Kasumi-1 (cell line): Measurements from ENCODE around the gene FBXW11.
A peak's percentile ranks its signal among the peaks of the same experiment; 100 is the strongest.
"Not testable (repeated sequence)": the region's sequence is repeated elsewhere in the genome, so short reads cannot be mapped to it uniquely, and the experiment has no call there.

Experiments used
- DNase-seq, 2 experiments: peaks; one replicate each; lab custom pipeline; 2025; lab: John Stamatoyannopoulos, UW

The FBXW11 gene

GRCh38 chr5:171984748-171985419 is 21.6 kb downstream of the FBXW11 start:
- peak in 1 of 2 experiments; percentile 16 for DNase-seq

- DNase-seq = no peak
These were observed 24.6 kb downstream of the FBXW11 start for GRCh38 chr5:171981847-171982246.

- DNase-seq = no peak
These were observed 25.6 kb downstream of the FBXW11 start for GRCh38 chr5:171980792-171981191.

GRCh38 chr5:171979606-171980005 is 26.8 kb downstream of the FBXW11 start:
- DNase-seq = no peak

GRCh38 chr5:171978519-171978918 is 27.9 kb downstream of the FBXW11 start:
- peak; percentile 56 to 79 for DNase-seq

- no peak for DNase-seq
These were observed 28.4 kb downstream of the FBXW11 start for GRCh38 chr5:171978016-171978415.

GRCh38 chr5:171977244-171977950 is 29.0 kb downstream of the FBXW11 start:
- not testable (repeated sequence) for DNase-seq

GRCh38 chr5:171975877-171976667 is 30.4 kb downstream of the FBXW11 start:
- DNase-seq = no peak

- peak; percentile 44 to 53 for DNase-seq
These were observed 31.1 kb downstream of the FBXW11 start for GRCh38 chr5:171975262-171975876.

GRCh38 chr5:171970826-171971225 is 35.6 kb downstream of the FBXW11 start:
- no peak for DNase-seq

- DNase-seq = no peak
These were observed 37.1 kb downstream of the FBXW11 start for GRCh38 chr5:171969288-171969880.

- DNase-seq = peak; percentile 80
These were observed 37.9 kb downstream of the FBXW11 start for GRCh38 chr5:171968531-171968930.

GRCh38 chr5:171966964-171967363 is 39.5 kb downstream of the FBXW11 start:
- DNase-seq = no peak

GRCh38 chr5:171966270-171966669 is 40.2 kb downstream of the FBXW11 start:
- peak; percentile 56 to 58 for DNase-seq

- DNase-seq = peak; percentile 87 to 88
These were observed 40.7 kb downstream of the FBXW11 start for GRCh38 chr5:171965745-171966144.

- no peak for DNase-seq
These were observed 43.0 kb downstream of the FBXW11 start for GRCh38 chr5:171963416-171963815.

GRCh38 chr5:171961117-171961516 is 45.3 kb downstream of the FBXW11 start:
- no peak for DNase-seq

GRCh38 chr5:171957591-171958251 is 48.7 kb downstream of the FBXW11 start:
- DNase-seq = peak; percentile 67 to 78

- DNase-seq = no peak
These were observed 49.4 kb downstream of the FBXW11 start for GRCh38 chr5:171956887-171957495.

- DNase-seq = no peak
These were observed 50.1 kb downstream of the FBXW11 start for GRCh38 chr5:171956314-171956713.

GRCh38 chr5:171955761-171956160 is 50.7 kb downstream of the FBXW11 start:
- DNase-seq = no peak
